Parathyroid adenoma (tissue), 2 donors: Measurements from ENCODE around the gene SLC16A1.
A peak's percentile ranks its signal among the peaks of the same experiment; 100 is the strongest.

Source experiments
- H2AFZ ChIP-seq: fragments of 300-600 bp; sonication (generic); one replicate; pipeline ENCODE4 v1.7.0; 2017; ENCODE audit warnings: antibody characterized with exemption, mild to moderate bottlenecking
- H3K27ac ChIP-seq: fragments of 300-600 bp; sonication (generic); one replicate; pipeline ENCODE4 v1.7.0; 2017
- H3K27me3 ChIP-seq: fragments of 300-600 bp; sonication (generic); one replicate; pipeline ENCODE4 v1.7.0; 2017; ENCODE audit warnings: low read length; ENCODE audit not compliant: control insufficient read depth, insufficient read depth
- H3K36me3 ChIP-seq: fragments of 300-600 bp; sonication (generic); one replicate; pipeline ENCODE4 v1.7.0; 2017; ENCODE audit warnings: low read length; ENCODE audit not compliant: control insufficient read depth, insufficient read depth
- H3K4me1 ChIP-seq: fragments of 300-600 bp; sonication (generic); one replicate; pipeline ENCODE4 v1.7.0; 2017; ENCODE audit warnings: control low read depth
- H3K4me2 ChIP-seq: fragments of 300-600 bp; sonication (generic); one replicate; pipeline ENCODE4 v1.7.0; 2017; ENCODE audit warnings: low read length
- H3K4me3 ChIP-seq: fragments of 300-600 bp; sonication (generic); one replicate; pipeline ENCODE4 v1.7.0; 2017; ENCODE audit warnings: low read depth, low read length
- H3K79me2 ChIP-seq: fragments of 300-600 bp; sonication (generic); one replicate; pipeline ENCODE4 v1.7.0; 2017; ENCODE audit warnings: control low read depth
- H3K9ac ChIP-seq: fragments of 300-600 bp; sonication (generic); one replicate; pipeline ENCODE4 v1.7.0; 2017; ENCODE audit warnings: mild to moderate bottlenecking
- H3K9me3 ChIP-seq: fragments of 300-600 bp; sonication (generic); one replicate; pipeline ENCODE4 v1.7.0; 2017; ENCODE audit warnings: low read length; ENCODE audit not compliant: control insufficient read depth
- TF ChIP-seq, protein P1 (sequence below): fragments of 300-600 bp; sonication (generic); IDR thresholded peaks from one replicate; pipeline ENCODE4 v1.7.0; 2017; ENCODE audit warnings: antibody characterized with exemption, mild to moderate bottlenecking
- donor health status: primary hyperparathyroidism.

Gene SLC16A1

DNA sequence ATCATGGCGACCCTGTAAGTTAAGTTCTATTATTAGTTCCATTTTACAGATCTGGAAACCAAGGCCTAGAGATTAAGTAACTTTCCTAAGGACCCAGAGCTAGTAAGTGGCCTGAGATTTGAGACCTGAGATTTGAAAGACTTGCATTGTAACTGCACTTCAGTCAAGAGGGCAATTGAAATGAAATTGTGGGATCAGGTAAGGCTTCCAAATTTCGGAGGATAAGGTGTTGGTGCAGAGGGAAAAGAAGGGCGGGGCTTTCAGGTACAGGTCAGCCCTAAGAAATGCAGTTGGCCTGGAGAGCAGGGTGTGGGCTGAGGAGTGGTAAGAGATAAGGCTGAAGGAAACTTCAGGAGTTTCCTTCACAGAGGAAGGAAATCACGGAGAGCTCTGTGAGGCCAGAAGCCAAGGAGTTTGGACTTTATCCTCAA, 51.1 kb downstream of the SLC16A1 start:
- no peaks in the 10 kb centered on the region for H3K27me3 ChIP-seq
- H3K9ac ChIP-seq = no peak overlapping the region
- H3K27ac ChIP-seq = peak overlapping the region; percentile 11
- TF ChIP-seq, protein P1, sequence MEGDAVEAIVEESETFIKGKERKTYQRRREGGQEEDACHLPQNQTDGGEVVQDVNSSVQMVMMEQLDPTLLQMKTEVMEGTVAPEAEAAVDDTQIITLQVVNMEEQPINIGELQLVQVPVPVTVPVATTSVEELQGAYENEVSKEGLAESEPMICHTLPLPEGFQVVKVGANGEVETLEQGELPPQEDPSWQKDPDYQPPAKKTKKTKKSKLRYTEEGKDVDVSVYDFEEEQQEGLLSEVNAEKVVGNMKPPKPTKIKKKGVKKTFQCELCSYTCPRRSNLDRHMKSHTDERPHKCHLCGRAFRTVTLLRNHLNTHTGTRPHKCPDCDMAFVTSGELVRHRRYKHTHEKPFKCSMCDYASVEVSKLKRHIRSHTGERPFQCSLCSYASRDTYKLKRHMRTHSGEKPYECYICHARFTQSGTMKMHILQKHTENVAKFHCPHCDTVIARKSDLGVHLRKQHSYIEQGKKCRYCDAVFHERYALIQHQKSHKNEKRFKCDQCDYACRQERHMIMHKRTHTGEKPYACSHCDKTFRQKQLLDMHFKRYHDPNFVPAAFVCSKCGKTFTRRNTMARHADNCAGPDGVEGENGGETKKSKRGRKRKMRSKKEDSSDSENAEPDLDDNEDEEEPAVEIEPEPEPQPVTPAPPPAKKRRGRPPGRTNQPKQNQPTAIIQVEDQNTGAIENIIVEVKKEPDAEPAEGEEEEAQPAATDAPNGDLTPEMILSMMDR = no peak
- H3K4me1 ChIP-seq = no peaks in the 10 kb centered on the region
- no peaks in the 10 kb centered on the region for H3K79me2 ChIP-seq
- H2AFZ ChIP-seq = no peak overlapping the region
- no peaks in the 10 kb centered on the region for H3K9me3 ChIP-seq
- no peak overlapping the region for H3K4me3 ChIP-seq
- H3K4me2 ChIP-seq = no peak overlapping the region
- H3K36me3 ChIP-seq = no peaks in the 10 kb centered on the region

DNA sequence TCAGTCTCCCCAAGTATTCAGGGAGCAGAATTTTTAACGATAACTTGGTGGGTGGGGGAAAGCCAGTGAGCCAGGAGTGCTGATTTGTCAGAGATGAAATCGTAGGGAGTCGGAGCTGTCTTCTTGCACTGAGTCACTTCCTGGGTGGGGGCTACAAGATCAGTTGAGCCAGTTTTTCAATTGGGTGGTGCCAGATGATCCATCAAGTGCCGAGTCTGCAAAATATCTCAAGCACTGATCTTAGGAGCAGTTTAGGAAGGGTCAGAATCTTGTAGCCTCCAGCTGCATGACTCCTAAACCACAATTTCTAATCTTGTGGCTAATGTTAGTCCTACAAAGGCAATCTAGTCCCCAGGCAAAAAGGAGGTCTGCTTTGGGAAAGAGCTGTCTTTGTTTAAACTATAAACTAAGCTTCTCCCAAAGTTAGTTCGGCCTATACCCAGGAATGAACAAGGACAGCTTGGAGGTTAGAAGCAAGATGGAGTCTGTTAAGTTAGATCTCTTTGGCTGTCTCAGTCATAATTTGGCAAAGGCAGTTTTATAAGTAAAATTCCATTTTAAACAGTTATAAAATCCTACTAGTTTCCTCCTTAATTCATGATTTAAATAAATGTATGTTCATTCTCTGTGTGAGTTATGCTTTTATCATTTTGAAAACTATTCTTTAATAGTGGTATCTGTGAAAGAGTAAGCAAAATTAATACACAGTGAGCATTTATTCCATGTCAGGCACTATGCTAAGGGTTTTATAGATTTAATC, 51.7 kb downstream of the SLC16A1 start:
- Histone ChIP-seq H2AFZ (no peak overlapping the region), H3K9ac (no peak overlapping the region), H3K4me3 (no peak overlapping the region), H3K27me3 (no peaks in the 10 kb centered on the region), H3K9me3 (no peaks in the 10 kb centered on the region), H3K4me1 (no peaks in the 10 kb centered on the region), H3K27ac (peak overlapping the region; percentile 11), H3K36me3 (no peaks in the 10 kb centered on the region), H3K79me2 (no peaks in the 10 kb centered on the region), H3K4me2 (no peak overlapping the region)
- TF ChIP-seq, protein P1 = no peak

DNA sequence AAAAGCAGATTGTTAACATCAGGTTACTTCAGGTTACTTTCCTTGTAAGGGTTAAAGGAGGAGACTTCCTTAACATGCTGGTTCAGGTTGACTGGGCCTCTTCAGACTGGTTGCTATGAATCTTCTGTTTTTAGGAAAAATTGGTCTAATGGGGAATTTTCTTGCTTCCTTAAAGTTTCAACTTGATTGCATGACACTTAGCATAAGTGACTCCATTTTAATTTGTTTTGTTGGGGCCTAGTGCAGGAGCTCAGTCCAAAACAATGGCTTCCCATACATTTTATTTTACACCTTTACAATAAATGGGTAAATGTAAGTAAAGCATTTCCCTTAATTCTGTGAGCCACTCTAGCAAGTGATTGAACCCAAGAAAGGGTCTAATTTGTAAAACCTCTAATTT, 53.8 kb downstream of the SLC16A1 start:
- Histone ChIP-seq H3K4me2 (no peak overlapping the region), H3K27me3 (no peaks in the 10 kb centered on the region), H3K4me3 (no peak overlapping the region), H3K27ac (no peak overlapping the region), H3K4me1 (no peaks in the 10 kb centered on the region), H3K36me3 (no peaks in the 10 kb centered on the region), H2AFZ (no peak overlapping the region), H3K9me3 (no peaks in the 10 kb centered on the region), H3K79me2 (no peaks in the 10 kb centered on the region), H3K9ac (no peak overlapping the region)
- TF ChIP-seq, protein P1 = no peak

DNA sequence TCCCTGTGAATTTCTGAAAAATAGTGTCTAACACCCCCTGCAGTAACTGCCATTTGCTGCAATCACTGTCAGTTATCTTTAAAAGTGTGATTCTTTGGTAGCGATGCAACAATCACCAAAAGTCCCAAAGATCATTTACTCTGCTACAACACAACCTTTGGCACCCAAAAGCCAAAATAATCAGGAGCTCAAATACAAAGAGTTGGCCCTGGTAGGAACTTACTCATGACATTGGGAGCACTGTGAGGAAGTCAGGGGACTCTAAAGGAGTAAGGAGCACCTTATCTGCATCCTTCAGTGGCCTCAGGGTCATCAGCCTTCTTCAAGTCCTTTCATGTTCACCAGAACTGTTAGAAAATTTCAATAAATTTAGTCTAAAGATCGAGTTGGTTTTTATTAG, 54.6 kb downstream of the SLC16A1 start:
- no peak overlapping the region for H3K27ac ChIP-seq
- H3K9ac ChIP-seq = no peak overlapping the region
- H3K4me2 ChIP-seq = no peak overlapping the region
- H3K9me3 ChIP-seq = no peaks in the 10 kb centered on the region
- no peaks in the 10 kb centered on the region for H3K36me3 ChIP-seq
- H3K79me2 ChIP-seq = no peaks in the 10 kb centered on the region
- TF ChIP-seq, protein P1 = no peak
- no peak overlapping the region for H2AFZ ChIP-seq
- no peak overlapping the region for H3K4me3 ChIP-seq
- no peaks in the 10 kb centered on the region for H3K27me3 ChIP-seq
- H3K4me1 ChIP-seq = no peaks in the 10 kb centered on the region

DNA sequence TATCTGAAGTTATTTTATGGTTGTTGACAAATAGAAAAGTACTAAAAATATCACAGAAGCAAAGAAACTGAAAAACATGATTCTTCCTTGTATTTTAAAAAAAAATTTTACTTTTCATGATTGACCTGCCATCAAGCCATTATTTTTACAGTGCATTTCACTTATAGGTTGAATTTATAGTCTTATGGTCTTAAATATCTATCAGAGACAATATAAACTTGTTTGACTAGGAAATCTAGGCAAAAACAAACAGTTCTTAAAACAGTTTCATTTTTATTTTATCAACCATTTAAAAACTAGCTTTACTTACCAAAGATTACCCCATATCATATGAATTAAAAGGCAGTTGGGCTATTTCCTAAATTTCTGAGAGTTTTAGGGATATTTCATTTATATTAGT, 59.2 kb downstream of the SLC16A1 start:
- H2AFZ ChIP-seq = no peak overlapping the region

More for the DNA sequence above, 59.2 kb downstream of the SLC16A1 start:
- H3K36me3 ChIP-seq = no peaks in the 10 kb centered on the region
- H3K9ac ChIP-seq = no peak overlapping the region
- H3K9me3 ChIP-seq = no peaks in the 10 kb centered on the region
- H3K4me2 ChIP-seq = no peak overlapping the region
- H3K27me3 ChIP-seq = no peaks in the 10 kb centered on the region
- H3K4me1 ChIP-seq = no peaks in the 10 kb centered on the region
- TF ChIP-seq, protein P1 = no peak
- no peak overlapping the region for H3K4me3 ChIP-seq
- no peak overlapping the region for H3K27ac ChIP-seq
- H3K79me2 ChIP-seq = no peaks in the 10 kb centered on the region
